Stimulated activated CD8-positive, alpha-beta memory T cell treated with anti-CD3 and anti-CD28 coated beads, Interleukin-7, amount 100 ng/mL, for 24 hours (primary cell): ENCODE measurements around the gene LRRC8E.

ENCODE experiments used
- DNase-seq: peaks from one replicate; pipeline ENCODE4 v3.0.0-alpha.2; 2020; ENCODE audit warnings: low read depth

LRRC8E gene

GRCh38 chr19:7932276-7932929 lies 44.1 kb downstream of the LRRC8E start:
- DNase-seq = no peak

- no peak for DNase-seq
These were observed 44.6 kb downstream of the LRRC8E start for GRCh38 chr19:7932930-7933300.

- no peak for DNase-seq
These were observed 45.1 kb downstream of the LRRC8E start for GRCh38 chr19:7933411-7933810.

- no peak for DNase-seq
These were observed 45.8 kb downstream of the LRRC8E start for GRCh38 chr19:7933828-7934725.

GRCh38 chr19:7934766-7935165 lies 46.5 kb downstream of the LRRC8E start:
- no peak for DNase-seq

GRCh38 chr19:7940841-7941240 lies 52.5 kb downstream of the LRRC8E start:
- DNase-seq = no peak

GRCh38 chr19:7941895-7942596 lies 53.7 kb downstream of the LRRC8E start:
- DNase-seq = no peak

- no peak for DNase-seq
These were observed 54.7 kb downstream of the LRRC8E start for GRCh38 chr19:7942981-7943443.

GRCh38 chr19:7943444-7944176 lies 55.3 kb downstream of the LRRC8E start, which contains the start of gene TIMM44:
Gene TIMM44, minus strand, starts transcription at chr19:7943666. Its CDS starts 15 bp downstream, at chr19:7943651.
- peak; percentile 96 for DNase-seq

- DNase-seq = peak; percentile 73
These were observed 56.0 kb downstream of the LRRC8E start for GRCh38 chr19:7944177-7944761.

- DNase-seq = no peak
These were observed 59.6 kb downstream of the LRRC8E start for GRCh38 chr19:7947939-7948338.
